ENCODE results near the gene GABRQ.

The GABRQ gene

GRCh38 chrX:152637649-152638442 is at the start of gene GABRQ:
TSS of gene GABRQ (plus strand) at chrX:152637895. CDS start at chrX:152638203, 308 bp downstream.
- DNase-seq (ENCODE audit: low spot score), result peak; percentile 75

DNA sequence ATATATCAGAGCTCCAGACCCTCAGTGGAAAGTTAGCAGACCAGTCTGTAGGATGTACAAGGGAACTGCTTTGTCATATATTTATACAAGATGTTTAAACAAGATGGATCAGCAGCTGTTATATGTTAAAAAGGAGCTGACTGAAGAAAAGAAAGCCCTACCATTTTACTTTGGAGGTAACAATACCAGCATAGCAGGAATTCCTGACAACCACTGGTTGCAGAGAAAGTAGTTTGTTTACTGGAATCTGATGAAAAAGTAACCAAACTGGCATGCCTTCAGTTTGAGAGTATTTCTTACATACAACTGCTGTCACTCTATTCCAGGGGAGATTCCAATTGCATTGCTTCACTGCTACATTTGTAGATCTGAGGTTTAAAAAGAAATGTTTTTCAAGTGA is 49.5 kb upstream of the GABRQ start:
- DNase-seq (ENCODE audit: low spot score), result no peak

GRCh38 chrX:152600853-152601633 is 36.7 kb upstream of the GABRQ start:
- no peak for DNase-seq (ENCODE audit: low spot score)

DNA sequence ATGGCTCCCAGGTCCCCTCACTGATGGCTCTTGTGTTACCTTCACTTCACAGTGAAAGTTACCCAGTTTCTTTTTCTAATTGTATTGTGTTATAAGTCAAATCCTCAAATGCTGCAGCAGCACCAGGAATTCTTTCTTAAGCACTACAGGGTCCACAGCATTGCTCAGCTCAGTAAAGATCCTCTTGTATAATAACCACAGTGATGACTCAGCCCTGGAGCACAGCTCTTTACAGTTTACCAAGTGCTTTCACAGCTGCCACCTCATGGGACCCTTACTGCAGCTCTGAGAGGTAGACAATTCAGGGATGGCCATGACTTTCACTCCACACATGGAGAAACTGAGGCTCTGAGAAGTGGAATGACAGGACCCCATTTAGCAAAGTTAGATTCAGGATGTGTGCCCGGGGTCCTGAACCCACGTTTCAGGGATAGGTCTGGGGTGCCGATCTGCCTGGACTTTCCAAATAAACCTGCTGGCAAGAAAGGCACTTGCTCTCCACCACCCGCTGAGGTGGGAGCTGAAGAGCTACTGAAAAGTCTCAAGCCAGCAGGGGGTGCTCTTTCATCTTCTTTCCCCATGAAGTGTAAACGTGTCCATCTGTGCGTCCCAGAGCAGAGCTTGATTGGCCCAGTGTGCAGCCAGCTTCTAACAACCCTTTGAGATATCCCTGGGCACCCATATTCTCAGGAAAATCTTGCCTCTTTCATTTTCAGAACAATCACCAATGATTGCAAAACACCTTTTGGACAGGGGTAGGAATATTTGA is 35.7 kb upstream of the GABRQ start:
- DNase-seq (ENCODE audit: low spot score), result no peak

DNA sequence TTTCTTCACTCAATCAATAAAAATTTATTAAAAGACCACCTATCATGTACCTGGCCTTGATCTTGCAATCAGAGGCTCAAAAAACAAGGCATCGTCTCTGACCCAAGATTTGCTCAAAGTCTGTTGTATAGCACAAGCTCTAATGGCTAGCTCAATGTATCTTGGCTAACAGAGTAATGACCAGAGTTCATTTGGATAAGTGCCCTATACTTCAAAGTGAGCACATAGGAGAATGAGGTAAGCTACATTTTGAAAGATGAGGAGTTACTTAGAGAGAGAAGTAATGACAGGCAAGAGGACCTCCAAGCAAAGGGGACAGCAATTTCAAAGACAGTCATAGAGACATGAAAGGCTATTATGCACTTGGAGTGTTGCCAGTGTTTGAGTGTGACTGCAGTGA is 22.9 kb upstream of the GABRQ start:
- DNase-seq (ENCODE audit: low spot score), result no peak

GRCh38 chrX:152619897-152620296 is 17.8 kb upstream of the GABRQ start:
- no peak for DNase-seq (ENCODE audit: low spot score)

DNA sequence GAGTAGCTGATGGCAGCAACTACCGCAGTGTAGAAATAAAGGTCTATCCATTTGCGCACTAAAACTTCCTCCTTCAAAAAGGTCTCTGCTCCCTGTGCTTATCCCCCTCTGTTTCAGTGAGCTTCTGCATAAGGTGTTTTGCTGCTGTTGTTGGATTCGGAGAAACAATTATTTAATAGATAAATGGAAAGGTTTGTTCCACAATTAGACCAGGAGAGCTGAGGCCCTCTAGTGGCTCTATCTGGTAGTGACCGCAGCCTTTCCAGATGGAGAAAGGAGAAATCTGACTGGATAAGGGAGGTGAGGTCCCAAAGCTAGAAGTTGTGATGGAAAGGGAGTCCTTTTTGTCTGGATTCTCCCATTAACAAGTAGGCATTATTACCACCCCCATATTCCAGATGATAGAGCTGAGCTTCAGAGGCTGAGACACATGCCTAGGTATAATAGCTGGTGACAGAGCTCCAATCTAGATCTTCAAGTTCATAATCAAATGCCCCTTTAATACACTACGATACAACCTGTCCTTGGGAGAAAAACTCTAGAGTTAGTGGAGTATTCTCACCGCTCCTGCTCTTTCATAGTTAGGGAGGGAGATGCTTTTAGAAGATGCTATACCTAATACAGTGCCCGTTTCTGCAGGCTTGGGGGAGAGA is 5.1 kb upstream of the GABRQ start:
- DNase-seq (ENCODE audit: low spot score), result no peak

DNA sequence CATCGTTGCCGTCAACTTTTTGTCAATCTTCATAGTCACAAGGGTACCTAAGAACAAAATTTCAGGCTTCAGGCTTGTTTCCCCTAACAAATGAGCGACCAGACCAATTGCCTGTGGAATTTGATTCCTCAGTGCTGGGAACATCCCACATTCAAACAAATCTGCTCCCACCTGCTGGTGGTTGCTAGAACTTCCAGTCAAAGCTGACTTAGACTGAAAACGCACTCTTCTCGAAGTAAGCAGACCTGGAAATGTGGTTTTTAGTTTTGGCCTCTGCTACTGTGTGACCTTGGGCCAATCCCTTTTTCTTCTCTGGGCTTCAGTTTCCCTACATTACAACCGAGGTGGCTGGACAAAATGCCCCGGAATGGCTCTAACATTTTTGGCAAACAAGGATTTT is 1.8 kb upstream of the GABRQ start:
- DNase-seq (ENCODE audit: low spot score), result no peak

DNA sequence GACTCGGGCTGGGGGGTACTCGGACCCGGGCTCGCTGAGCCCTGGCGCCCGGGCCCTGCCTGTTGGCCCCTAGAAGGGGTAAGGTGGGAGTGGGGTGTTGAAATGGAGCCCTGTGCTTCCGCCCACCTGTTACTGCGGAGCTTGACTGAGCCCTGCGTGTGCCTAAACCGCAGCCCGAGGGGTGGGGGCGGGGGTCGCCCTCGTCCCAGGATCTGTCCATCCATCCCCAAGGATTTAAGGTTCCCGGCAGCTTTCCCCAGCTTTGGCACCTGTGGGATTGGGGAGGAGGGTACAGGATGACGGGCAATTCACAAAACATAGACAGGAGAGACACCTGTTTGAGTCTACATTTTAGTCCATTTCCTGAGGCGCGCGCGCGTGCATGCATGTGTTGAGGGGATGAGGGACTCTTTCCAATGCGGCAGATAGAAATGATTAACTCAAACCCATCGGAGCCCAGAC is 779 bp downstream of the GABRQ start:
- no peak for DNase-seq (ENCODE audit: low spot score)

GRCh38 chrX:152639426-152639825 is 1.7 kb downstream of the GABRQ start:
- no peak for DNase-seq (ENCODE audit: low spot score)

DNA sequence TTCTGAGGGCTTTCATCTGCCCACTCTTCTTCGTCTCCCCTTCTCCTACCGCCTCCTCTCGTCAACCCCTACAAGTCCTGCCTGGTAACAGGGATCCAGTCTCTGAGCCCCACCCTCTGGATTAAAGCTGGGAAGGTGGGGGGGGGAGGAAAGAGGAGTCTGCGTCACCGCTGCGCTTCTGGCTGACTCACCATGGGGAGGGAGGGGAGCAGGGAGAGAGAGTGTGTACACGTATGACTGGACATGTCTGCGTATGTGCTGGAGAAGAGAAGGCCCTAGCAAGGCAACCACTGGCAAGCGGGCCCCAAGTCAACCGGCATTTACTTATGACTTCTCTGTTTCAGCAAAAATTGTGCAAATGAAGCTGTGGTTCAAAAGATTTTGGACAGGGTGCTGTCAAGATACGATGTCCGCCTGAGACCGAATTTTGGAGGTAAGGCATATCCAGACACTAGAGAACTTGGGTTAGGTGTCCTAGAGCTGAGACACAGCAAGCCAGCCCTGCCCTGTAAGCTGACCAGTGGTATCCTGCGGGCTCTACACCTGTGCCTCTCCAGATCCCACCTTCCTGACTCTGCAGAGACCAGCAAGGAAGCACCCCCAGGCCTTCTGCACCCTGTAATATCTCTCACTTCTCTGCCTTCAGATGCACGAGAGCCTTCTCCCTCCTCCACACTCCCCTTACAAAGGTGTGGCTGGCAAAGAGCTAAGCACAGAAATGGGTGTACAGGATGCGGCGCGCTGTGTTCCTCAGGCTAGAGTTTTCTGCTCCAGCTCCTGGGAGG is 2.5 kb downstream of the GABRQ start:
- DNase-seq (ENCODE audit: low spot score), result no peak

- no peak for DNase-seq (ENCODE audit: low spot score)
Observed at GRCh38 chrX:152641256-152641875, 3.7 kb downstream of the GABRQ start.

DNA sequence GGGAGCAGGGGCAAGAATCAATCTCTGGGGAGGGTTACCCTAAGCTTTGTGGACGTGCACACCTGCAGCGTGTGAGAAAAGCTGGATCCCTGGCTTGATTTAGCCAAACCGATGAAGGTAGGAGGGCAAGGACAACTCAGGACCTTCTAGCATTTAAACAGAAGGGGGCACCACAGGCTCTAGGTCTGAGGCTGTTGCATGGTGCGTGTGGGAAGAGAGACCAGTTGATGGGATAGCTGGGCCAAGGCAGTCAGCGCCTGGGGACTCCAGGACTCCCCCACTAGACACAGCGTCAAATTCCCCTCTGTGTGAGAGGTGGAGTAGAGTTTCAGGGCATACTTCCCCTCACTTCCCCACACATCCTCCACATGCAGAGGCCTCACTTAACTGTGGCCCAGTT is 4.3 kb downstream of the GABRQ start:
- DNase-seq (ENCODE audit: low spot score), result no peak

DNA sequence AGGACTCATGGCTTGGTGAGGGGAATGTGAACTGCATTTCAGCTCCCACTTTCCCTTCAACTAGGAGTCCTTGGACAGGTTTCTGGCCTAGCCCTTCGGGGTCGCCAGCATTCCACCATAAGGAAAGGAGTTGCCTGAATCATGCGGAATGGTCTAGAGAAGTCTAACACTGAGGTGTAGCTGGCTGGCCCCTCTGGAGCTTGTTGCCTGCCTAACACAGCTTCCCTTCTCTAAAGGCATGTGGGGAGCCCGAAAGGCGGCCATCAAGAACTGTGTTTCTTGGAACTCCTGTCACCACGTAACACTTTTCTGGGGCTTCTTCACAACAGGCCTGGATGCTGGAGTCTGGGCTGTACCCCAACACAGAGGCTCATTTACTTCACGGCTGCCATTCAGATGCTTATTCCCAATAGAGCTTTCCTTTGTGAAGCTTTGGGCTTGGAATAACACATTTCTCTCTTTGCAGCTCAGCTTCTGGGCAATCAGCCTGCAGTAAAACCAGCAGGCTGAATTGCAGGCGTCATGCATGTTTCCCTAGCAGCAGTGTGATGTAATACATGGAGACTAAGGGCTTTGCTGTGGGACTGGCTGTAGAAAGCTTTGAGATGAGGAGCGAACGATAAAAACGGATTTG is 5.4 kb downstream of the GABRQ start:
- DNase-seq (ENCODE audit: low spot score), result no peak

DNA sequence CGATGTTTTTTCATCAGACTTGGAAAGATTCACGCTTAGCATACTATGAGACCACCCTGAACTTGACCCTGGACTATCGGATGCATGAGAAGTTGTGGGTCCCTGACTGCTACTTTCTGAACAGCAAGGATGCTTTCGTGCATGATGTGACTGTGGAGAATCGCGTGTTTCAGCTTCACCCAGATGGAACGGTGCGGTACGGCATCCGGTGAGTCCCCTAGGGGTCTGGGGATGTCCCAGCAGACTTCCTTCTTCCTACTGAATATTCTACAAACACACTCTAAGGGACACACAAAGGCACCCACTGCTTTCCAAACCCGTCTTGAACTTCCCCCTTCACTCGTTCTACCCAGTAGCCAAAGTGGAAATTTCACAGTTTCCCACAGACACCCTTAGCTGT is 9.3 kb downstream of the GABRQ start:
- no peak for DNase-seq (ENCODE audit: low spot score)

DNA sequence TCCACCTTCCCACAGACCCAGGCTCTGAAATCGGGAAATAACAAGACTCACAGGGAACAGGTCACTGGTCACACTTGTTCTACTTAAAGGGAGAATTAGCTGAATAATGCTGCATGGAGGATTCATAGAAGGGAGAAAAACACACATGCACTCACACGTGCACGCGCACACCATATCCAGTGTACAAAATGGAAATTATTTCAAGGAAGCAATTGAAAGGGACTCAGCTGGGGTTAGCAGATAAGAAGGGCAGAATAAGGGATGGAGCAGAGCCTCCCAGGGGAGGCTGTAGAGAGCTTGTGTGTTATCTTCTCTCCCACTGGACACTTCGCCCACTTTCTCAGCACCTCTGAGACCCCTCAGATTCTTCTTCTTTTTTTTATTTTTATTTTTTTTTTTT is 10.3 kb downstream of the GABRQ start:
- no peak for DNase-seq (ENCODE audit: low spot score)

GRCh38 chrX:152652060-152652459 is 14.4 kb downstream of the GABRQ start:
- DNase-seq (ENCODE audit: low spot score), result no peak

DNA sequence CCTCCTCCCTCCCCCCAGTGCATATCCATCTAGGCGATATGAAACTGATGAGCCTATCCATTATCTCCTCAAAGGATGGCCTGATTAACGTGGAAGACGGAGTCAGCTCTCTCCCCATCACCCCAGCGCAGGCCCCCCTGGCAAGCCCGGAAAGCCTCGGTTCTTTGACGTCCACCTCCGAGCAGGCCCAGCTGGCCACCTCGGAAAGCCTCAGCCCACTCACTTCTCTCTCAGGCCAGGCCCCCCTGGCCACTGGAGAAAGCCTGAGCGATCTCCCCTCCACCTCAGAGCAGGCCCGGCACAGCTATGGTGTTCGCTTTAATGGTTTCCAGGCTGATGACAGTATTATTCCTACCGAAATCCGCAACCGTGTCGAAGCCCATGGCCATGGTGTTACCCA is 14.8 kb downstream of the GABRQ start:
- no peak for DNase-seq (ENCODE audit: low spot score)

GRCh38 chrX:152656087-152656486 is 18.4 kb downstream of the GABRQ start:
- DNase-seq (ENCODE audit: low spot score), result no peak

DNA sequence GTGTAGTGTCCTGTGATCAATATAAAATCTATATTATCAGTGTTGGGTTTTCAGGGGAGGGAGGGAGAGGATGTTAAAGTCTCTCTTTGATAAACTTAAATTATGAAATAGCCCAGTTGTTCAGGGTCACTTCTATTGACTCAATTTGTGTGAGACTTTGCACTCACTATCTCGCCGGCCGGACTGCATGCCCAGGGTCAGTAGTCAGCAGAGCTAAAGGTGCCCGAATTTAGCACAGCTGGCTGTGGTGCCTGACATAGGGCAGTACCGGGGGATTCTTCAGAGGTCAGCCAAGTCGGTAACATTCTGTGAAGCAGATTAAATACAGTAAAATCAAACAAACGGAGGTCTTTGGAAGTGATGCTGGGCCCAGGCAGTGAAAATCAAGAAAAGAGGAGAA is 19.2 kb downstream of the GABRQ start:
- DNase-seq (ENCODE audit: low spot score), result no peak
